GM12878 (cell line): ENCODE measurements around the gene CNIH1. TPM values are rescaled to one million over a fixed set of nuclear protein-coding genes. Genes with fewer than 3 reads are reported as not detected.
A peak's percentile ranks its signal among the peaks of the same experiment; 100 is the strongest.

ENCODE experiments used
- CEBPZ ChIP-seq: fragments of 150-350 bp; IDR thresholded peaks from 2 replicates; pipeline ENCODE4 v1.6.1; 2016; ENCODE audit warnings: low read depth, low read length
- CREB1 ChIP-seq: IDR thresholded peaks from 2 replicates; pipeline ENCODE4 v1.6.1; 2012; ENCODE audit warnings: low read depth, mild to moderate bottlenecking, inconsistent platforms
- EED ChIP-seq: sonication (generic); IDR thresholded peaks from 2 replicates; pipeline ENCODE4 v1.6.1; 2016; ENCODE audit warnings: antibody characterized with exemption, low read depth
- FOS ChIP-seq: IDR thresholded peaks from 3 replicates; pipeline ENCODE4 v1.6.1; 2011; ENCODE audit warnings: borderline replicate concordance; ENCODE audit not compliant: insufficient read length; ENCODE audit errors: extremely low read depth
- GABPA ChIP-seq: IDR thresholded peaks from 2 replicates; pipeline ENCODE4 v1.6.1; 2014; ENCODE audit warnings: antibody characterized with exemption, low read depth, mild to moderate bottlenecking, inconsistent platforms
- HDAC6 ChIP-seq: fragments of 200-600 bp; sonication (generic); IDR thresholded peaks from one replicate; pipeline ENCODE4 v1.8.0; 2017; ENCODE audit warnings: antibody characterized with exemption; ENCODE audit not compliant: unreplicated experiment
- HSF1 ChIP-seq: fragments of 150-350 bp; IDR thresholded peaks from 2 replicates; pipeline ENCODE4 v1.6.1; 2014; ENCODE audit warnings: mild to moderate bottlenecking, low read depth, low read length
- KDM1A ChIP-seq: fragments of 200-600 bp; sonication (generic); IDR thresholded peaks from 2 replicates; pipeline ENCODE4 v1.6.1; 2016; ENCODE audit warnings: borderline replicate concordance
- NFYB ChIP-seq: IDR thresholded peaks from 2 replicates; pipeline ENCODE4 v1.6.1; 2011; ENCODE audit warnings: low read depth, mild to moderate bottlenecking, low read length, improper control_type of control experiment, moderate library complexity; ENCODE audit not compliant: insufficient read depth
- NKRF ChIP-seq: fragments of 450-650 bp; conservative IDR thresholded peaks from 2 replicates; pipeline ENCODE4 v1.6.1; 2017; ENCODE audit warnings: mild to moderate bottlenecking, moderate library complexity
- NR2C2 ChIP-seq: IDR thresholded peaks from 2 replicates; pipeline ENCODE4 v1.6.1; 2011; ENCODE audit warnings: borderline replicate concordance, low read depth; ENCODE audit not compliant: control insufficient read depth, insufficient read length
- PAX8 ChIP-seq: fragments of 450-650 bp; IDR thresholded peaks from 2 replicates; pipeline ENCODE4 v1.6.1; 2017; ENCODE audit warnings: mild to moderate bottlenecking, moderate library complexity
- POU2F2 ChIP-seq: IDR thresholded peaks from 3 replicates; pipeline ENCODE4 v1.6.1; 2011; ENCODE audit warnings: low read depth, mild to moderate bottlenecking, low read length, borderline replicate concordance
- RELA ChIP-seq: fragments of 450-650 bp; IDR thresholded peaks from 2 replicates; pipeline ENCODE4 v1.8.0; 2014; ENCODE audit warnings: borderline replicate concordance; ENCODE audit not compliant: partially characterized antibody
- RELB ChIP-seq: fragments of 450-650 bp; IDR thresholded peaks from 2 replicates; pipeline ENCODE4 v1.6.1; 2017; ENCODE audit warnings: low read depth, mild to moderate bottlenecking, moderate library complexity
- SKIL ChIP-seq: fragments of 450-650 bp; IDR thresholded peaks from 2 replicates; pipeline ENCODE4 v1.6.1; 2017; ENCODE audit warnings: mild to moderate bottlenecking, low read depth, inconsistent platforms; ENCODE audit not compliant: poor library complexity, severe bottlenecking
- STAT3 ChIP-seq: IDR thresholded peaks from 2 replicates; pipeline ENCODE4 v1.6.1; 2011; ENCODE audit warnings: low read depth, low read length, improper control_type of control experiment
- WRNIP1 ChIP-seq: IDR thresholded peaks from 2 replicates; pipeline ENCODE4 v1.6.1; 2011; ENCODE audit warnings: low read depth, low read length, improper control_type of control experiment, borderline replicate concordance
- ZNF384 ChIP-seq: IDR thresholded peaks from 2 replicates; pipeline ENCODE4 v1.6.1; 2012; ENCODE audit warnings: low read depth, mild to moderate bottlenecking, low read length, improper control_type of control experiment, borderline replicate concordance
- polyA plus RNA-seq, 11 experiments: library from polyadenylated mRNA; depleted of rRNA in 4 of 11; unstranded in 6 of 11; stranded (reverse) in 5 of 11; fragments of >200 nt; fragmentation: Nextera tagmentation in 4 of 11; fragmentation: Illumina TruSeq in 1 of 11; extraction: Ambion mirVana in 4 of 11; extraction: Trizol in 1 of 11; gene quantifications; 1 replicate in 1 of 11; 2 replicates in 10 of 11; pipeline versions ENCODE4 v1.2.1 to v1.2.3, GENCODE V29; 2011 to 2016; ENCODE audit warnings: inconsistent platforms in 2 of 11, missing spikeins in 2 of 11, low read depth in 1 of 11
- total RNA-seq, 4 experiments: library from RNA; depleted of rRNA in 3 of 4; stranded (reverse); fragments of >200 nt in 3 of 4; fragmentation: Illumina TruSeq in 1 of 4; extraction: Trizol in 1 of 4; gene quantifications; 2 replicates each; pipeline versions ENCODE4 v1.2.1 to v1.2.3, GENCODE V29; 2013 to 2021

CNIH1 gene
- total and polyA plus RNA-seq, 10 of the 15 experiments (the other 5 are each of a cell fraction or from before 2014, with no cell fraction given), result 48.9 to 274 (median 110) TPM

- TF ChIP-seq NKRF, result peak; percentile 81
- no peak for TF ChIP-seq RELA
- peak; percentile 40; the same call in 1 of the 2 replicates for TF ChIP-seq GABPA
- peak; percentile 92 for TF ChIP-seq RELB
- TF ChIP-seq POU2F2, result no peak
- TF ChIP-seq EED, result no peak; the same call in 1 of the 2 replicates
- no peak for TF ChIP-seq STAT3
- no peak for TF ChIP-seq SKIL
- TF ChIP-seq FOS, result no peak
- no peak for TF ChIP-seq WRNIP1
- no peak for TF ChIP-seq HDAC6
- TF ChIP-seq CEBPZ, result no peak
- no peak for TF ChIP-seq HSF1
- peak; percentile 59; the same call in 1 of the 2 replicates for TF ChIP-seq CREB1
- TF ChIP-seq NR2C2, result no peak
- TF ChIP-seq NFYB, result peak; percentile 44; the same call in 1 of the 2 replicates
- TF ChIP-seq ZNF384, result peak; percentile 100
- TF ChIP-seq KDM1A, result no peak
- TF ChIP-seq PAX8, result no peak
Observed at GRCh38 chr14:54488646-54489317, 47.6 kb upstream of the CNIH1 start, which contains the start of gene GMFB (continued).
